K562 (cell line): ENCODE measurements around the gene DDX46. TPM values are rescaled to one million over a fixed set of nuclear protein-coding genes. Genes with fewer than 3 reads are reported as not detected.

Experiments
- ATAC-seq: fragments of 200-7000 bp; cut with Tn5 transposase; 3 replicates; pipeline ENCODE4 v1.9.1; 2020; ENCODE audit warnings: moderate library complexity
- BruUV-seq: library from RNA; stranded (reverse); fragments of 400-500 nt; replicated peaks from 2 replicates; lab custom pipeline; 2021; lab: Mats Ljungman, UMichigan
- CTCF ChIA-PET: fragments of 300-600 bp; formaldehyde crosslinking; extraction: SDS; loops from one replicate; lab custom pipeline; 2021; ENCODE audit warnings: low intra/inter-chr PET ratio; lab: Yijun Ruan, JAX
- POLR2A ChIA-PET: fragments of 300-600, 350-650 bp; sonication (Branson Sonifier 250); formaldehyde crosslinking; extraction: SDS; loops from one replicate; lab custom pipeline; 2021; ENCODE audit warnings: antibody characterized with exemption, inconsistent platforms; lab: Yijun Ruan, JAX
- DNase-seq, 4 experiments: peaks; one replicate each; pipeline versions ENCODE4 v3.0.0 to v3.0.0-alpha.2; 2011 to 2018; ENCODE audit warnings: low spot score in 3 of 4, mixed read lengths in 3 of 4; ENCODE audit errors: extremely low read depth in 1 of 4
- FAIRE-seq: peaks from 2 replicates; lab custom pipeline; 2011; peaks lifted over from hg19 to GRCh38; lab: Jason Lieb, UNC
- H2AFZ ChIP-seq: 2 replicates; pipeline ENCODE4 v1.6.0; 2011; ENCODE audit warnings: low read depth, low read length, control low read depth, inconsistent platforms
- H3K27ac ChIP-seq: fragments of 200-600 bp; 3 replicates; pipeline ENCODE4 v1.8.0; 2011; ENCODE audit warnings: low read depth, mild to moderate bottlenecking, control low read depth, inconsistent platforms, low read length, moderate library complexity, mixed read lengths; ENCODE audit errors: extremely low read depth
- H3K27me3 ChIP-seq, 2 experiments: fragments of 300-600 bp in 1 of 2; 2 replicates in 1 of 2; 3 replicates in 1 of 2; pipeline versions ENCODE4 v1.6.0 to v1.8.0; 2011; ENCODE audit warnings: inconsistent platforms in 2 of 2, low read length in 2 of 2, mild to moderate bottlenecking in 1 of 2, mixed read lengths in 1 of 2, moderate library complexity in 1 of 2; ENCODE audit not compliant: control insufficient read depth in 2 of 2, insufficient read depth in 2 of 2
- H3K36me3 ChIP-seq: fragments of 300-600 bp; 3 replicates; pipeline ENCODE4 v1.8.0; 2011; ENCODE audit warnings: mild to moderate bottlenecking, low read length, inconsistent platforms; ENCODE audit not compliant: control insufficient read depth, insufficient read depth
- H3K4me1 ChIP-seq, 2 experiments: fragments of 200-600 bp in 1 of 2; replicated peaks in 1 of 2; 2 replicates in 1 of 2; 3 replicates in 1 of 2; pipeline versions ENCODE4 v1.5.1 to v1.8.0; 2011; ENCODE audit warnings: inconsistent platforms in 2 of 2, low read length in 2 of 2, mild to moderate bottlenecking in 1 of 2, mixed read lengths in 1 of 2, moderate library complexity in 1 of 2; ENCODE audit not compliant: control insufficient read depth in 2 of 2, insufficient read depth in 2 of 2
- H3K4me2 ChIP-seq: 2 replicates; pipeline ENCODE4 v1.6.1; 2011; ENCODE audit warnings: low read length, control low read depth, inconsistent platforms, mixed read lengths; ENCODE audit not compliant: insufficient read depth
- H3K4me3 ChIP-seq: fragments of 200-600 bp; sonication (generic), shearing (Covaris generic); 2 replicates; pipeline ENCODE4 v1.5.1; 2016; ENCODE audit warnings: control low read depth, inconsistent platforms
- H3K79me2 ChIP-seq: fragments of 200-600 bp; 3 replicates; pipeline ENCODE4 v1.8.0; 2011; ENCODE audit warnings: low read length, inconsistent platforms; ENCODE audit not compliant: control insufficient read depth, insufficient read depth
- H3K9ac ChIP-seq, 2 experiments: 2 replicates each; pipeline versions ENCODE4 v1.6.0 to v1.6.1; 2011; ENCODE audit warnings: low read depth in 2 of 2, low read length in 2 of 2, control low read depth in 1 of 2, inconsistent platforms in 1 of 2, mild to moderate bottlenecking in 1 of 2, mixed read lengths in 1 of 2; ENCODE audit not compliant: insufficient read depth in 1 of 2
- H3K9me1 ChIP-seq: one replicate; pipeline ENCODE4 v1.6.0; 2011; ENCODE audit warnings: inconsistent platforms, mild to moderate bottlenecking, low read length, moderate library complexity; ENCODE audit not compliant: control insufficient read depth, insufficient read depth
- H3K9me3 ChIP-seq: replicated peaks from 2 replicates; pipeline ENCODE4 v1.5.1; 2011; ENCODE audit warnings: low read depth, low read length, inconsistent platforms; ENCODE audit not compliant: control insufficient read depth, insufficient read depth
- H4K20me1 ChIP-seq: replicated peaks from 2 replicates; pipeline ENCODE4 v1.6.1; 2011; ENCODE audit warnings: low read length, inconsistent platforms, mixed read lengths; ENCODE audit not compliant: control insufficient read depth, insufficient read depth
- ATF7 ChIP-seq: fragments of 450-650 bp; IDR thresholded peaks from 2 replicates; pipeline ENCODE4 v1.7.1; 2014; ENCODE audit warnings: mild to moderate bottlenecking, moderate library complexity
- FOXK1 ChIP-seq: sonication (generic); formaldehyde crosslinking; IDR thresholded peaks from 2 replicates; pipeline ENCODE4 v1.8.0; 2022; ENCODE audit warnings: missing genetic modification reagents, mild to moderate bottlenecking, borderline replicate concordance
- ZNF121 ChIP-seq: sonication (generic); formaldehyde crosslinking; conservative IDR thresholded peaks from 2 replicates; pipeline ENCODE4 v1.8.0; 2022; ENCODE audit warnings: missing genetic modification reagents
- WGBS: fragments of 100-300 bp; shearing (Covaris generic); methylation state at CpG from one replicate; pipeline ENCODE4 v1.1.6; 2016; ENCODE audit warnings: low coverage, mixed read lengths; ENCODE audit not compliant: insufficient coverage; ENCODE audit errors: missing lambda C conversion rate; 5-methylcytosine and 5-hydroxymethylcytosine counted together
- in situ Hi-C: fragments of 300-500 bp; cut with MboI; formaldehyde crosslinking; loops from 4 replicates; pipeline ENCODE4 v1.15.0; 2018; ENCODE audit warnings: inconsistent platforms, mixed read lengths
- intact Hi-C: fragments of 100-400 bp; cut with micrococcal nuclease; formaldehyde crosslinking; loops from 2 replicates; pipeline ENCODE4 v1.14.2; 2022
- polyA plus RNA-seq, 8 experiments: library from polyadenylated mRNA; depleted of rRNA in 4 of 8; stranded (reverse) in 5 of 8; unstranded in 3 of 8; fragments of >200 nt; fragmentation: Nextera tagmentation in 2 of 8; fragmentation: Illumina TruSeq in 1 of 8; extraction: Ambion mirVana in 2 of 8; extraction: Trizol in 1 of 8; gene quantifications; 2 replicates each; pipeline versions ENCODE4 v1.2.1 to v1.2.3, GENCODE V29; 2011 to 2014; ENCODE audit warnings: inconsistent platforms in 1 of 8, missing spikeins in 1 of 8
- total RNA-seq, 7 experiments: library from RNA; depleted of rRNA in 6 of 7; stranded (reverse); fragments of >200 nt in 6 of 7; fragmentation: Illumina TruSeq in 2 of 7; extraction: Trizol in 2 of 7; gene quantifications; 2 replicates each; pipeline versions ENCODE4 v1.2.1 to v1.2.3, GENCODE V29; 2011 to 2021; ENCODE audit warnings: low replicate concordance in 1 of 7
- TF ChIP-seq, protein P1 (sequence below): fragments of 450-650 bp; formaldehyde crosslinking; IDR thresholded peaks from 2 replicates; pipeline ENCODE4 v1.4.0; 2020; ENCODE audit warnings: mild to moderate bottlenecking, moderate library complexity
- TF ChIP-seq, protein P2 (sequence below): sonication (generic); formaldehyde crosslinking; IDR thresholded peaks from 2 replicates; pipeline ENCODE4 v1.8.0; 2023; ENCODE audit warnings: missing genetic modification reagents, mild to moderate bottlenecking, borderline replicate concordance

Gene DDX46
- total and polyA plus RNA-seq, 9 of the 15 experiments (the other 6 are each of a cell fraction or from before 2014, with no cell fraction given), result 26.2 to 99.0 (median 76.4) TPM

DNA sequence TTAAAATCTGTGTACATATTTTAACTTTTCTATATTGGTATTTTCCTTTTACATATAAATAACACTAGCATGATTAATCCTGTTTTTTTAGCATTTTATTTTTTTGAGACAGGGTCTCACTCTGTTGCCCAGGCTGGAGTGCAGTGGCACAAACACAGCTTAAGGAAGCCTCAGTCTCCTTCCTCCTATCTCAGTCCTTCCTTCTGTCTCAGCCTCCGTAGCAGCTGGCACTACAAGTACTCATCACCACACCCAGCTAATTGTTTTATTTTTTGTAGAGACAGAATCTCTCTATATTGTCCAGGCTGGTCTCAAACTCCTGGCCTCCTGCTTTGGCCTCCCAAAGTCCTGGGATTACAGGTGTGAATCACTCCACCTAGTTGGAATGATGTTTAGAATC is 85.7 kb downstream of the DDX46 start:
- Histone ChIP-seq H3K27me3 (no peaks in the 10 kb centered on the region), H3K79me2 (peaks cover 29% of the 10 kb centered on the region), H3K9me1 (no peaks in the 10 kb centered on the region), H3K9ac (no peak overlapping the region), H3K36me3 (peaks cover 42% of the 10 kb centered on the region), H3K27ac (no peak overlapping the region), H3K4me2 (no peak overlapping the region), H3K4me3 (no peak overlapping the region), H3K9me3 (no peaks in the 10 kb centered on the region), H3K4me1 (peaks cover 11 to 23% of the 10 kb centered on the region in 2 experiments; a peak in 4 of 5 replicates), H2AFZ (no peak overlapping the region), H4K20me1 (no peaks in the 10 kb centered on the region)
- CTCF ChIA-PET, result no interaction called here
- peak; percentile 89 for TF ChIP-seq ZNF121 (CRISPR knock-in tag)
- TF ChIP-seq, protein P1, sequence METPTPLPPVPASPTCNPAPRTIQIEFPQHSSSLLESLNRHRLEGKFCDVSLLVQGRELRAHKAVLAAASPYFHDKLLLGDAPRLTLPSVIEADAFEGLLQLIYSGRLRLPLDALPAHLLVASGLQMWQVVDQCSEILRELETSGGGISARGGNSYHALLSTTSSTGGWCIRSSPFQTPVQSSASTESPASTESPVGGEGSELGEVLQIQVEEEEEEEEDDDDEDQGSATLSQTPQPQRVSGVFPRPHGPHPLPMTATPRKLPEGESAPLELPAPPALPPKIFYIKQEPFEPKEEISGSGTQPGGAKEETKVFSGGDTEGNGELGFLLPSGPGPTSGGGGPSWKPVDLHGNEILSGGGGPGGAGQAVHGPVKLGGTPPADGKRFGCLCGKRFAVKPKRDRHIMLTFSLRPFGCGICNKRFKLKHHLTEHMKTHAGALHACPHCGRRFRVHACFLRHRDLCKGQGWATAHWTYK (CRISPR knock-in tag), result no peak
- TF ChIP-seq FOXK1 (CRISPR knock-in tag), result no peak
- TF ChIP-seq, protein P2, sequence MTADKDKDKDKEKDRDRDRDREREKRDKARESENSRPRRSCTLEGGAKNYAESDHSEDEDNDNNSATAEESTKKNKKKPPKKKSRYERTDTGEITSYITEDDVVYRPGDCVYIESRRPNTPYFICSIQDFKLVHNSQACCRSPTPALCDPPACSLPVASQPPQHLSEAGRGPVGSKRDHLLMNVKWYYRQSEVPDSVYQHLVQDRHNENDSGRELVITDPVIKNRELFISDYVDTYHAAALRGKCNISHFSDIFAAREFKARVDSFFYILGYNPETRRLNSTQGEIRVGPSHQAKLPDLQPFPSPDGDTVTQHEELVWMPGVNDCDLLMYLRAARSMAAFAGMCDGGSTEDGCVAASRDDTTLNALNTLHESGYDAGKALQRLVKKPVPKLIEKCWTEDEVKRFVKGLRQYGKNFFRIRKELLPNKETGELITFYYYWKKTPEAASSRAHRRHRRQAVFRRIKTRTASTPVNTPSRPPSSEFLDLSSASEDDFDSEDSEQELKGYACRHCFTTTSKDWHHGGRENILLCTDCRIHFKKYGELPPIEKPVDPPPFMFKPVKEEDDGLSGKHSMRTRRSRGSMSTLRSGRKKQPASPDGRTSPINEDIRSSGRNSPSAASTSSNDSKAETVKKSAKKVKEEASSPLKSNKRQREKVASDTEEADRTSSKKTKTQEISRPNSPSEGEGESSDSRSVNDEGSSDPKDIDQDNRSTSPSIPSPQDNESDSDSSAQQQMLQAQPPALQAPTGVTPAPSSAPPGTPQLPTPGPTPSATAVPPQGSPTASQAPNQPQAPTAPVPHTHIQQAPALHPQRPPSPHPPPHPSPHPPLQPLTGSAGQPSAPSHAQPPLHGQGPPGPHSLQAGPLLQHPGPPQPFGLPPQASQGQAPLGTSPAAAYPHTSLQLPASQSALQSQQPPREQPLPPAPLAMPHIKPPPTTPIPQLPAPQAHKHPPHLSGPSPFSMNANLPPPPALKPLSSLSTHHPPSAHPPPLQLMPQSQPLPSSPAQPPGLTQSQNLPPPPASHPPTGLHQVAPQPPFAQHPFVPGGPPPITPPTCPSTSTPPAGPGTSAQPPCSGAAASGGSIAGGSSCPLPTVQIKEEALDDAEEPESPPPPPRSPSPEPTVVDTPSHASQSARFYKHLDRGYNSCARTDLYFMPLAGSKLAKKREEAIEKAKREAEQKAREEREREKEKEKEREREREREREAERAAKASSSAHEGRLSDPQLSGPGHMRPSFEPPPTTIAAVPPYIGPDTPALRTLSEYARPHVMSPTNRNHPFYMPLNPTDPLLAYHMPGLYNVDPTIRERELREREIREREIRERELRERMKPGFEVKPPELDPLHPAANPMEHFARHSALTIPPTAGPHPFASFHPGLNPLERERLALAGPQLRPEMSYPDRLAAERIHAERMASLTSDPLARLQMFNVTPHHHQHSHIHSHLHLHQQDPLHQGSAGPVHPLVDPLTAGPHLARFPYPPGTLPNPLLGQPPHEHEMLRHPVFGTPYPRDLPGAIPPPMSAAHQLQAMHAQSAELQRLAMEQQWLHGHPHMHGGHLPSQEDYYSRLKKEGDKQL, result no peak
- no peak for TF ChIP-seq ATF7
- in situ Hi-C loops (no loop called here), intact Hi-C loops (no loop called here)
- DNase-seq (no peak), FAIRE-seq (no peak), ATAC-seq (no peak)
- POLR2A ChIA-PET, result interaction anchor here (0.6 to 1.1 kb wide), 3 partner anchors 9 to 78 kb away, joined by 3 to 6 read pairs (median 3); no protein-coding TSS in a partner anchor
- 73% methylated on average over 1 of the region's 1 CpG for WGBS
- no TSS peak for BruUV-seq
